CD4-positive, alpha-beta T cell (primary cell): ENCODE measurements around the gene MCM3. TPM values are rescaled to one million over a fixed set of nuclear protein-coding genes. Genes with fewer than 3 reads are reported as not detected.

Source experiments
- ATAC-seq: fragments of 200-7000 bp; cut with Tn5 transposase; one replicate; pipeline ENCODE4 v1.10.0; 2022; ENCODE audit warnings: mild to moderate bottlenecking; ENCODE audit not compliant: poor library complexity
- CTCF ChIA-PET: fragments of 350-600 bp; sonication (Branson Sonifier 250); formaldehyde crosslinking; loops from one replicate; lab custom pipeline; 2021; ENCODE audit warnings: antibody characterized with exemption, inconsistent platforms; lab: Charles Lee
- POLR2A ChIA-PET: fragments of 350-600 bp; sonication (Branson Sonifier 250); formaldehyde crosslinking; loops from one replicate; lab custom pipeline; 2021; ENCODE audit warnings: antibody characterized with exemption, inconsistent platforms; lab: Charles Lee
- DNase-seq, 14 experiments: peaks; one replicate each; pipeline ENCODE4 v3.0.0-alpha.2; 2013 to 2020; ENCODE audit warnings: mixed read lengths in 2 of 14
- H3K27ac ChIP-seq, 2 donors: one replicate each; pipeline versions ENCODE4 v1.5.1 to v1.7.0; 2013; ENCODE audit warnings: low read length in 2 of 2, low read depth in 1 of 2, mild to moderate bottlenecking in 1 of 2
- H3K27me3 ChIP-seq, 2 experiments: 1 replicate in 1 of 2; 2 replicates in 1 of 2; pipeline versions ENCODE4 v1.6.1 to v1.7.0; 2013; ENCODE audit warnings: low read length in 2 of 2, control low read depth in 1 of 2, mild to moderate bottlenecking in 1 of 2, moderate library complexity in 1 of 2; ENCODE audit not compliant: insufficient read depth in 2 of 2, control insufficient read depth in 1 of 2
- H3K36me3 ChIP-seq: one replicate; pipeline ENCODE4 v1.6.1; 2013; ENCODE audit warnings: low read length, control low read depth; ENCODE audit not compliant: insufficient read depth
- H3K4me1 ChIP-seq: one replicate; pipeline ENCODE4 v1.6.1; 2013; ENCODE audit warnings: low read length, control low read depth; ENCODE audit not compliant: insufficient read depth
- H3K4me3 ChIP-seq: one replicate; pipeline ENCODE4 v1.5.1; 2013; ENCODE audit warnings: mild to moderate bottlenecking, low read length, moderate library complexity
- H3K9me3 ChIP-seq, 2 experiments: 1 replicate in 1 of 2; 2 replicates in 1 of 2; pipeline versions ENCODE4 v1.6.1 to v1.7.0; 2013; ENCODE audit warnings: low read length in 2 of 2, mild to moderate bottlenecking in 2 of 2, control low read depth in 1 of 2, moderate library complexity in 1 of 2; ENCODE audit not compliant: control insufficient read depth in 1 of 2, insufficient read depth in 1 of 2
- H3K27ac Mint-ChIP-seq: one replicate; pipeline ENCODE4 v1.8.0; 2020; ENCODE audit warnings: mixed read lengths
- H3K27me3 Mint-ChIP-seq: one replicate; pipeline ENCODE4 v1.8.0; 2021; ENCODE audit warnings: mixed read lengths
- H3K36me3 Mint-ChIP-seq: one replicate; pipeline ENCODE4 v1.8.0; 2021; ENCODE audit warnings: low read depth, mixed read lengths
- H3K4me1 Mint-ChIP-seq: one replicate; pipeline ENCODE4 v1.8.0; 2021; ENCODE audit warnings: low read depth, mixed read lengths
- H3K4me3 Mint-ChIP-seq: one replicate; pipeline ENCODE4 v1.8.0; 2020; ENCODE audit warnings: mild to moderate bottlenecking, mixed read lengths
- H3K9me3 Mint-ChIP-seq: one replicate; pipeline ENCODE4 v1.8.0; 2020; ENCODE audit warnings: mixed read lengths
- intact Hi-C, 2 experiments: fragments of 100-400 bp; cut with DNase I in 1 of 2; cut with micrococcal nuclease in 1 of 2; formaldehyde crosslinking; loops; one replicate each; pipeline versions ENCODE4 v1.15.1 to v1.9.0; 2023 to 2025; cut with DNase I, micrococcal nuclease
- polyA plus RNA-seq, 2 donors: library from polyadenylated mRNA; unstranded; fragments of 120-200 nt; gene quantifications; one replicate each; pipeline ENCODE4 v1.2.1, GENCODE V29; 2013
- total RNA-seq, 174 experiments: library from RNA in 2 of 174; stranded (reverse) in 2 of 174; gene quantifications; one replicate each; pipeline ENCODE4 v1.2.3 and lab custom pipeline; 2021 to 2026
- TF ChIP-seq, protein P1 (sequence below): fragments of 200-600 bp; IDR thresholded peaks from one replicate; pipeline ENCODE4 v1.8.0; 2022; ENCODE audit warnings: antibody characterized with exemption, mild to moderate bottlenecking

Gene MCM3
- total RNA-seq, result 10 to 100 TPM in 1 of 2 experiments, 1 to 10 TPM in 1; 9.3 to 10.1 TPM
- 42.3 TPM for polyA plus RNA-seq (2013, experiment 1 of 2)
- 42.2 TPM for polyA plus RNA-seq (2013, experiment 2 of 2)
- total RNA-seq (lab: John Stamatoyannopoulos, UW), result 27.3 to 782 (median 90.6) reads per million in 172 experiments

DNA sequence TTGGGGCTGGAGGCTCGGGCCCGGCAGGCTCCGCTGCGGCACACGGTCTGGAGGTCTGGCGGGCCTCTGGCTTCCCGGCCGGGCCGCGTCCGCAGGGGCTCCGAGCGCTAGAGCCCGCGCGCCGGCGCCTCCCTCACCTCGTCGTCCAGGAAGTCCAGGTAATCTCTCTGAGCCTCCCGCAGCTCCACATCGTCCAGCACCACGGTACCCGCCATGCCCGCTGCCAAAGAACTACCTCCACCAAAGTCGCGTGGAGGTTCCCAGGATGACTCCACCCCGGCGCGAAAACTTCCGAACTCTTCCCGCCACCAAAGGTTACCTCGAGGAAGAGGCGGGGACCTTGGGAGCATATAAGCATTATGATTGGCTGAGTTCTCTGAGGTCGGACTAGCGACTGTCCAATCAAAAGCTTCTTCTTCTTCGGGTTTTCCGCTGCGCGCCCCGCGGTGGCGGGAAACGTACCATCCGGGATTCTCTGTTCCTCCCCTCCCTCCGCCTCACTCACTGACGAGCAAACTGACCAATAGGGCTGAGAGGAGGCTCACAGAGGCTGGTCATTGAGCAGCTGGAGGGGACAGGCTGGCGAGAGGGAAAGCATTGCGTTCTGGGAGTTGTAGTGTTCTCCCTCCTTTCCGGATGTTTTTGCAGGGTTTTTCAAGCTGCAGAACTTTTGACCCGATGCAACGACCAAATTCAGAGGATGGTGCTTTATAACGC, at the start of gene MCM3:
TSS of gene MCM3 (minus strand) at position 283 of the 717 bp plus-strand sequence. CDS start at position 215, 68 bp downstream.
- POLR2A ChIA-PET, result interaction anchor here (0.7 to 4.8 kb wide), 33 partner anchors 9 to 709 kb away, joined by 3 to 110 read pairs (median 6); partner anchors contain the start of genes EFHC1, PAQR8 and TRAM2
- CTCF ChIA-PET, result interaction anchor here (0.8 to 5.9 kb wide), 19 partner anchors 10 to 367 kb away, joined by 3 to 45 read pairs (median 5); partner anchors contain the start of genes PAQR8 and TRAM2
- peak within 1 kb of the TSS; percentile 60 for H3K4me3 Mint-ChIP-seq
- Histone ChIP-seq H3K27me3 (no peaks in the 10 kb centered on the region), H3K27ac (peak within 1 kb of the TSS; percentile 51 to 59), H3K4me1 (peaks cover 29% of the 10 kb centered on the region), H3K36me3 (peaks cover 30% of the 10 kb centered on the region), H3K9me3 (no peaks in the 10 kb centered on the region), H3K4me3 (peak within 1 kb of the TSS; percentile 57)
- no peaks in the 10 kb centered on the region for H3K27me3 Mint-ChIP-seq
- TF ChIP-seq, protein P1, sequence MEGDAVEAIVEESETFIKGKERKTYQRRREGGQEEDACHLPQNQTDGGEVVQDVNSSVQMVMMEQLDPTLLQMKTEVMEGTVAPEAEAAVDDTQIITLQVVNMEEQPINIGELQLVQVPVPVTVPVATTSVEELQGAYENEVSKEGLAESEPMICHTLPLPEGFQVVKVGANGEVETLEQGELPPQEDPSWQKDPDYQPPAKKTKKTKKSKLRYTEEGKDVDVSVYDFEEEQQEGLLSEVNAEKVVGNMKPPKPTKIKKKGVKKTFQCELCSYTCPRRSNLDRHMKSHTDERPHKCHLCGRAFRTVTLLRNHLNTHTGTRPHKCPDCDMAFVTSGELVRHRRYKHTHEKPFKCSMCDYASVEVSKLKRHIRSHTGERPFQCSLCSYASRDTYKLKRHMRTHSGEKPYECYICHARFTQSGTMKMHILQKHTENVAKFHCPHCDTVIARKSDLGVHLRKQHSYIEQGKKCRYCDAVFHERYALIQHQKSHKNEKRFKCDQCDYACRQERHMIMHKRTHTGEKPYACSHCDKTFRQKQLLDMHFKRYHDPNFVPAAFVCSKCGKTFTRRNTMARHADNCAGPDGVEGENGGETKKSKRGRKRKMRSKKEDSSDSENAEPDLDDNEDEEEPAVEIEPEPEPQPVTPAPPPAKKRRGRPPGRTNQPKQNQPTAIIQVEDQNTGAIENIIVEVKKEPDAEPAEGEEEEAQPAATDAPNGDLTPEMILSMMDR, result no peak
- peak; percentile 86 to 99 (median 92) for DNase-seq
- peaks cover 49% of the 10 kb centered on the region for H3K4me1 Mint-ChIP-seq
- peak within 1 kb of the TSS; percentile 34 for H3K27ac Mint-ChIP-seq
- no peaks in the 10 kb centered on the region for H3K9me3 Mint-ChIP-seq
- intact Hi-C loops, result loop anchor here (1.0 to 10.0 kb wide), 9 partner anchors 20 to 1260 kb away; partner anchors contain the start of genes EFHC1 (in 1 of the 2), FBXO9 (in 1 of the 2), GCLC (in 1 of the 2) and GSTA4 (in 1 of the 2)
- peak; percentile 92 for ATAC-seq
- H3K36me3 Mint-ChIP-seq, result peaks cover 37% of the 10 kb centered on the region

DNA sequence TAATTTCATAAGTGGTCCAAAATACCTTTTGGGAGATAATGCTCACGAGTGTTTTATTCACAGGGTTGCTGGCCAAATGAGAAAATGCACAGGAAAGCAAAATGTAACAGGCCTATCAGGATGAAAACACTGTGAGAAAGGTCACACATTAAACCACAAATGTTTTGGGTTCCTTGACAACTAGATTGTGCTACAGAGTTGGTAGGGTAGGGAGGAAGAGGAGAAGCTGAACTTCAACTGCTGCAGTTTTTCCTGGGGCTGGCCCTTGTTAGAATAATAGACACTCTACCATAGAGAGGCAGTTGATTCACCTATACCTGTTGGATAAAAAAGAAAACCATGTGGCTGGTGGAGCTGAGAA, 49.3 kb upstream of the MCM3 start:
- Mint-ChIP-seq H3K4me3 (peak overlapping the region; percentile 70), H3K27ac (peak overlapping the region; percentile 87), H3K27me3 (no peaks in the 10 kb centered on the region), H3K4me1 (peaks cover 79% of the 10 kb centered on the region), H3K9me3 (no peaks in the 10 kb centered on the region), H3K36me3 (no peaks in the 10 kb centered on the region)
- peak overlapping the region; percentile 65 to 79 for H3K27ac ChIP-seq
- ChIA-PET CTCF (interaction anchor here (0.7 to 2.0 kb wide), 3 partner anchors 56 to 66 kb away, joined by 3 to 10 read pairs (median 3); no protein-coding TSS in a partner anchor), POLR2A (interaction anchor here (0.8 to 2.6 kb wide), 9 partner anchors 22 to 61 kb away, joined by 3 to 13 read pairs (median 4); partner anchors contain the start of genes MCM3 and PAQR8)
- intact Hi-C loops, result no loop called here
- H3K4me1 ChIP-seq, result peaks cover 48% of the 10 kb centered on the region
- H3K4me3 ChIP-seq, result peak overlapping the region; percentile 10
- no peaks in the 10 kb centered on the region for H3K9me3 ChIP-seq
- DNase-seq (peak in 5 of 14 experiments; percentile 1 to 87 (median 50)), ATAC-seq (peak; percentile 85)
- no peaks in the 10 kb centered on the region for H3K36me3 ChIP-seq
- TF ChIP-seq, protein P1, result no peak
- no peaks in the 10 kb centered on the region for H3K27me3 ChIP-seq

DNA sequence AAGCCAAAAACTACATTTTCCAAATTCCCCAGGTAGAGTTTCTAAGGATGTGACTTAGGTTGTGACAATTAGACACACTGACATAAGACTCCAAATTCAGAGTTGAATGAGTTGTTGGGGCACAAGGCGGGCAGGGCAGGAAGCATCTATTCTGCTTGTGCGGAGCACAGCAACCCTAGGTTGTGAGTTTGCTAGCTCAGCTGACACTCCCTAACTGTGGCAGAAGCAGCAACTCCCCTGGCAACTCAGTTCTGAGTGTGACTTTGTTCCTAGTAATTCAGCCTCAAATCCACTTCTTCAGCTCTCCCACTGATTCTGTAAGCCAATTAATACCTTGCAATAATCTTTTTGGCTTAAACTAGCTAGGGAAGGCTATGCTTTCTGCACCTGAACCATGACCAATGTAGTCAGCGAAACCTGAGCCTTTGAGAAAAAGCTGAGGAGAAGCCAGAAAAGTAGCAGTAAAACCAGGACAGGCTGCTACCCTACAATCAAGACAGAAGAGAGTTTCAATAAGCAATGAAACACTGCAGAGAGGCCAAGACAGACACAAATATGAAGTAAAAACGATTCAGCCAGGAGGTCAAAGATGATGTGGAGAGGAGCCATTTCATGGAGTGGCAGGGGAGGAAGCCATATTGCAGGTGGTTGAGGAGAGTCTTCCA, 47.4 kb upstream of the MCM3 start:
- Mint-ChIP-seq H3K9me3 (no peaks in the 10 kb centered on the region), H3K4me3 (peak overlapping the region; percentile 25), H3K27ac (peak overlapping the region; percentile 87), H3K27me3 (no peaks in the 10 kb centered on the region), H3K4me1 (peaks cover 69% of the 10 kb centered on the region), H3K36me3 (no peaks in the 10 kb centered on the region)
- peaks cover 42% of the 10 kb centered on the region for H3K4me1 ChIP-seq
- H3K27ac ChIP-seq, result no peak overlapping the region
- ATAC-seq, result no peak
- H3K4me3 ChIP-seq, result no peak overlapping the region
- intact Hi-C loops, result no loop called here
- TF ChIP-seq, protein P1, result no peak
- no peaks in the 10 kb centered on the region for H3K9me3 ChIP-seq
- CTCF ChIA-PET, result no interaction called here
- no peaks in the 10 kb centered on the region for H3K36me3 ChIP-seq
- H3K27me3 ChIP-seq, result no peaks in the 10 kb centered on the region
- POLR2A ChIA-PET, result interaction anchor here (1.4 to 1.7 kb wide), 2 partner anchors 30 to 47 kb away, joined by 4 to 5 read pairs; partner anchors contain the start of genes MCM3 and PAQR8
- peak in 4 of 14 experiments; percentile 6 to 40 (median 32) for DNase-seq
